ENCODE measurements around the gene SLC22A23.

Gene SLC22A23

DNA sequence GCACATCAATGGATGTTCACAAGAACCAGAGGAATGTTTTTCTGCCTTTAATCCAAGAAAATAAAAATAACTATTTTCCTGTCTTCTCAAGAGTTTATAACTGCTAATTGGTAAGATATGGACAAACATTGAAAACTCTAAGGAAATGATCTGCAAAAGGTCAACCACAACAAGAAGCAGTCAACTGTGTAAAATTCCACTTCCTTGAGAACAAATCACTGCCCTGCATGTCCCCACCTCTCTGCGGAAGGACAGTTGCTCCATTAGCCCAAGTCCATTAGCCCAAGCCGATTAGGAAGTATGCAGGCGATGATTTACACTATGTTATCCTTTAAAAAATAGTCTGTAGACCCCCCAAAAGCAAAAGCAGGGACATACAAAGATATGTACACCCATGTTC, 27.6 kb downstream of the SLC22A23 start:
- H3K4me3 ChIP-seq (ENCODE audit: insufficient read depth, low read depth, low read length) = no peak overlapping the region

DNA sequence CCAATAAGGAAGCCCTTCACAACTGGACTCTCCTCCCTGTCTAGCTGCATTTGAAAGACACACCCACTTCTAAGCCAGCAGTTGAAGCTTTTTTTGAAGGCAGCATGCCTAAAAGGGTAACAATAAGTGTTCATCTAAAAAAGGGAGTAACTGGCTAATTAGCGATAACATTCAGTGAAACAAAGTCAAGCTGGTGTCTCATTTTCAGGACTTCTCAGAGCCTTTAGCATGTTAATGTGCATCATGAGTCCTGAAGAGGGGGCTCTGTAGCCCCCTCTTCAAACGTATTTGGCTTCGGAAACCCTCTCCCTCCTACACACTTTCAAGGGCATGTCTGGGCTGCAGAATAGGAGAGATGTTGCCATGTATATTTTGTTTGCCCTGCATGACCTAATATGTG, 28.1 kb downstream of the SLC22A23 start:
- Histone ChIP-seq H3K27me3 (ENCODE audit: control insufficient read depth, insufficient read depth, low read length, poor library complexity, severe bottlenecking) (no peaks in the 10 kb centered on the region), H3K27ac (ENCODE audit: insufficient read depth, low read depth, low read length, poor library complexity, severe bottlenecking) (no peak overlapping the region), H3K9me3 (ENCODE audit: control insufficient read depth, low read length) (no peaks in the 10 kb centered on the region), H3K4me1 (ENCODE audit: control insufficient read depth, insufficient read depth, low read length) (peaks cover 8% of the 10 kb centered on the region), H3K36me3 (ENCODE audit: control insufficient read depth, insufficient read depth, low read length) (no peaks in the 10 kb centered on the region), H3K4me3 (ENCODE audit: insufficient read depth, low read depth, low read length) (no peak overlapping the region)
- 91 to 98% methylated on average over 1 to 3 of the region's 3 CpGs for WGBS, 2 experiments

More for the DNA sequence above, 27.6 kb downstream of the SLC22A23 start:
- Histone ChIP-seq H3K4me1 (ENCODE audit: control insufficient read depth, insufficient read depth, low read length) (peaks cover 4% of the 10 kb centered on the region), H3K36me3 (ENCODE audit: control insufficient read depth, insufficient read depth, low read length) (no peaks in the 10 kb centered on the region), H3K9me3 (ENCODE audit: control insufficient read depth, low read length) (no peaks in the 10 kb centered on the region), H3K27ac (ENCODE audit: insufficient read depth, low read depth, low read length, poor library complexity, severe bottlenecking) (no peak overlapping the region), H3K27me3 (ENCODE audit: control insufficient read depth, insufficient read depth, low read length, poor library complexity, severe bottlenecking) (no peaks in the 10 kb centered on the region)
- WGBS, 2 experiments = 94 to 96% methylated on average over 3 of the region's 3 CpGs

DNA sequence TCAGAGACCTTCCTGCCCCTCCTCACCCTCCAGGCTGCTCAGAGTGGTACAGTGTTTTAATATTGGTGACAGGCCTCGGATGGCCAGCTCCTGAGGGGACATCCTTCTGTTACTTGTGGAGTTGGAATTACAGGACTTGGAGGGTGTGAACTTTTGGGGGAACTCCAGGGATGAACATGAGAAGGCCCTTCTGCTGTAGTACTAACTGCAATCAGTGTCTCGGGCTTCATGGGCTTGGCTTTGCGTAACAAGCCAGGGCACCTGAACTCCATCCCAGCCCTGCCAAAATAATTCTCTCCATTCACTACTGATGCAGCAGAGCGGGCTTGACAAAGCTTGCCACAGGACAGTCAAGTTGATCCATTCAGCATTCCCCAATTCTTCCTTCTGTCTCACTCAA, 28.6 kb downstream of the SLC22A23 start:
- WGBS, 2 experiments = 94 to 95% methylated on average over 4 of the region's 4 CpGs
- H3K27me3 ChIP-seq (ENCODE audit: control insufficient read depth, insufficient read depth, low read length, poor library complexity, severe bottlenecking) = no peaks in the 10 kb centered on the region
- H3K36me3 ChIP-seq (ENCODE audit: control insufficient read depth, insufficient read depth, low read length) = no peaks in the 10 kb centered on the region
- peaks cover 13% of the 10 kb centered on the region for H3K4me1 ChIP-seq (ENCODE audit: control insufficient read depth, insufficient read depth, low read length)
- no peak overlapping the region for H3K4me3 ChIP-seq (ENCODE audit: insufficient read depth, low read depth, low read length)
- no peaks in the 10 kb centered on the region for H3K9me3 ChIP-seq (ENCODE audit: control insufficient read depth, low read length)
- H3K27ac ChIP-seq (ENCODE audit: insufficient read depth, low read depth, low read length, poor library complexity, severe bottlenecking) = no peak overlapping the region

DNA sequence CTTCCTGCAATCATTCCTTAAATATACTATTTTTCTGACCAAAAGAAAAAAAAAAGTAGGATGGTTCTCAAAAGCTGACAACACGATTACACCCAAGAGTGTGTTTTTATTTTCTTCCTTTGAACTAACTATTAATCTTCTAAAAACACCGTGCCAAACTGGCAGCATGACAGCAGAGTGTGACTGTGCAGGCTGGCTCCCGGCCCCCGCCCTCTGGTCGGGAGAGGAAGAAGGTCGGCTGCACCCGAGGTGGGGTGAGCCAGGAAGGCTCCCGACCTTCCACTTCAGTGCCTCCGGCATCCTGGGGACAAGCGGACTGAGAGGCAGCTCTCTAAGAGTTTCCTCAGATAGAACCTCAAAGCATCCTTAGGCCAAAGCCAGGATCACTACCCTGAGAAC, 29.2 kb downstream of the SLC22A23 start:
- Histone ChIP-seq H3K36me3 (ENCODE audit: control insufficient read depth, insufficient read depth, low read length) (no peaks in the 10 kb centered on the region), H3K27ac (ENCODE audit: insufficient read depth, low read depth, low read length, poor library complexity, severe bottlenecking) (no peak overlapping the region), H3K4me3 (ENCODE audit: insufficient read depth, low read depth, low read length) (no peak overlapping the region), H3K4me1 (ENCODE audit: control insufficient read depth, insufficient read depth, low read length) (peaks cover 17% of the 10 kb centered on the region), H3K27me3 (ENCODE audit: control insufficient read depth, insufficient read depth, low read length, poor library complexity, severe bottlenecking) (no peaks in the 10 kb centered on the region), H3K9me3 (ENCODE audit: control insufficient read depth, low read length) (no peaks in the 10 kb centered on the region)
- WGBS, 2 experiments = 81% methylated on average over 10 of the region's 10 CpGs

- Histone ChIP-seq H3K4me3 (ENCODE audit: insufficient read depth, low read depth, low read length) (no peak overlapping the region), H3K36me3 (ENCODE audit: control insufficient read depth, insufficient read depth, low read length) (no peaks in the 10 kb centered on the region), H3K4me1 (ENCODE audit: control insufficient read depth, insufficient read depth, low read length) (peaks cover 17% of the 10 kb centered on the region), H3K27ac (ENCODE audit: insufficient read depth, low read depth, low read length, poor library complexity, severe bottlenecking) (no peak overlapping the region), H3K27me3 (ENCODE audit: control insufficient read depth, insufficient read depth, low read length, poor library complexity, severe bottlenecking) (no peaks in the 10 kb centered on the region), H3K9me3 (ENCODE audit: control insufficient read depth, low read length) (no peaks in the 10 kb centered on the region)
- 90% methylated on average over 19 to 20 of the region's 20 CpGs for WGBS, 2 experiments
Measured at GRCh38 chr6:3426927-3427686, 29.7 kb downstream of the SLC22A23 start.

DNA sequence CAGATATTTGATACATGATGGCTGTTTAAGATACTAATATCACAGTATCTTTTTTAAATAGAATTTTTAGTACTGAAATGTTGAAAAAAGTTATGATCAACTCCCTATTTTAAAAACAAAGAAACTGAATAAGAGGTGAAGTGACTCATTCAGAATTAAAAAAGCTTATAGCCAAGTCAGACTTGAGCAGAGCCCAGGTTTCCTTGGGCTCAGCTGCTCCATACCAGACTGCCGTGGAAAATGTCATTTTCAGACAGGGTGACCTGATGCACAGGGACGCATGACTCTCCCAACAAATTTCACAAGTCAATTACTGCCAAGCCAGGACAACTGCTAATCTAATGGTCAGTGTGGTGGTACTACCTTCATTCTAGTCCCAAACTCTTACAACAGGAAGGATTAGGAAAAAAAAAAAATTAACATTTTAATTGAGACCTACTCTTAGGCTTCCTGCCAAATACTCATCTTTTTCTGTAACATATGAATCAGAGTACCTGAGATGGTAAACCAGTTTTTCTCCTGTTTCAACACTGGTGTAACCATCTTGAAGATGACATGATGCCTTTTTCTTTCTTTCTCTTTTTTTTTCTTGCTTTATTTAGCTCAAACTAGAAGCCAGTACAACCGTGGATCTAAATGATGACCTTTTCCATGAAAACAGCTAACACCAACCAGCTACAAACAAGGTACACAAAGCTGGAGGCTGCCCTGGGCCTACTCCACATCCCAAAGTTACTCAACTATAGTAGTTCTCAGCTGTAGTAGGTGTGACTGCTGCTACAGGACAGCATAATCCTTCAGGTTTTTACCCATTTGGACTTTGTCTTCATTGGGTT, 30.5 kb downstream of the SLC22A23 start:
- H3K4me1 ChIP-seq (ENCODE audit: control insufficient read depth, insufficient read depth, low read length) = peaks cover 22% of the 10 kb centered on the region
- H3K27ac ChIP-seq (ENCODE audit: insufficient read depth, low read depth, low read length, poor library complexity, severe bottlenecking) = no peak overlapping the region
- no peaks in the 10 kb centered on the region for H3K36me3 ChIP-seq (ENCODE audit: control insufficient read depth, insufficient read depth, low read length)
- no peaks in the 10 kb centered on the region for H3K27me3 ChIP-seq (ENCODE audit: control insufficient read depth, insufficient read depth, low read length, poor library complexity, severe bottlenecking)
- H3K4me3 ChIP-seq (ENCODE audit: insufficient read depth, low read depth, low read length) = no peak overlapping the region
- 84 to 90% methylated on average over 3 of the region's 3 CpGs for WGBS, 2 experiments
- no peaks in the 10 kb centered on the region for H3K9me3 ChIP-seq (ENCODE audit: control insufficient read depth, low read length)

DNA sequence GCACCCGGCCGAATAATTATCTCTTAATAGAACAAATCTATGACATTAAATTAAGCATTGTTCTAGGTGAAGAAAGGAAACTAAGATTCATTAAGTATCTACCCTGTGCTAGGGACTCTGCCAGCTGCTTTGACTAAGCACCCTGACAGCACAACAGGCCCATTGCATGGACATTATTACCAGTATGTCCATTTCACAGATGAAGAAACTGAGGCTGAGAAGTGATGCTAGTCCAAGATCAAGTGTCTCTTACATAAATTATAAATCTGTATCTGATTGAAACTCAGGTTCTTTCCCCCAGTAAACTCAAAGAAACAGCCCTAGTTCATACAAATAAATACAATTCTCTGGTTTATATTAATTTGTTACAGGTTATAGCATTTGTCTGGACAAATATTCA, 31.3 kb downstream of the SLC22A23 start:
- Histone ChIP-seq H3K4me1 (ENCODE audit: control insufficient read depth, insufficient read depth, low read length) (peaks cover 23% of the 10 kb centered on the region), H3K4me3 (ENCODE audit: insufficient read depth, low read depth, low read length) (no peak overlapping the region), H3K27me3 (ENCODE audit: control insufficient read depth, insufficient read depth, low read length, poor library complexity, severe bottlenecking) (no peaks in the 10 kb centered on the region), H3K36me3 (ENCODE audit: control insufficient read depth, insufficient read depth, low read length) (no peaks in the 10 kb centered on the region), H3K9me3 (ENCODE audit: control insufficient read depth, low read length) (no peaks in the 10 kb centered on the region), H3K27ac (ENCODE audit: insufficient read depth, low read depth, low read length, poor library complexity, severe bottlenecking) (no peak overlapping the region)
- 100% methylated on average over 2 of the region's 2 CpGs for WGBS, 2 experiments

DNA sequence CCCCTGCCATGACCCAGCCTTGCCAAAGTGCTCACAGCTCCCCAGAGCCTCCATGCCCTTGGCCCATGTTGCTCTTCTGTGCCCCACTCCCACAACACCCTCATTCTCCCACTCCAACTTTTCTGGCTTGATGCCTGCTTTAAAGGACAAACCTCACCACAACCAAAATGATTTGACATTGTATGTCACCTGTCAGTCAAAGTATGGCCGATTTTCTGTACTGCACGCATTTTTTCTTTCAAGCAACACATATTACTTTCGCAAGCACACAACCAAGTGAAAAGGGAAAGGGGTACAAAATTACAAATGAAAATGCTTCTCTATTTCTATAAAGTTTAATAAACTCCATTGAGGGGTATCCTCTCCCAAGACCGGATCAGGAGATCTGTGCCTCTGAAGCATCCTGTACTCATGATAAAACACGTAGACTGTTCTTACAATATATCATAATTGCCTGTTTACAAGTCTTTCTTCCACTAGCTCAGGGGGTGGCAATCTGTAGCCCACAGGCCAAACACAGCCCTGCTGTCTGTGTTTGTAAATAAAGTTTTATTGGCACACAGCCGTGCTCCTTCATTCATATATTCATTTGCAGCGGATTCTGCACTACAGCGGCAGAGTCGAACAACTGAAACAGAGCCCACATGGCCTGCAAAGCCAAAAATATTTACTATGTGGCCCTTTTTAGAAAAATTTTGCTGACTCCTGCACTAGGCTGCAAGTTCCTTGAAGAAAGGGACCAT, 32.5 kb downstream of the SLC22A23 start:
- H3K27me3 ChIP-seq (ENCODE audit: control insufficient read depth, insufficient read depth, low read length, poor library complexity, severe bottlenecking) = no peaks in the 10 kb centered on the region
- no peak overlapping the region for H3K27ac ChIP-seq (ENCODE audit: insufficient read depth, low read depth, low read length, poor library complexity, severe bottlenecking)
- H3K4me1 ChIP-seq (ENCODE audit: control insufficient read depth, insufficient read depth, low read length) = peaks cover 27% of the 10 kb centered on the region
- no peaks in the 10 kb centered on the region for H3K36me3 ChIP-seq (ENCODE audit: control insufficient read depth, insufficient read depth, low read length)
- 95% methylated on average over 9 of the region's 9 CpGs for WGBS, 2 experiments
- H3K9me3 ChIP-seq (ENCODE audit: control insufficient read depth, low read length) = no peaks in the 10 kb centered on the region
- no peak overlapping the region for H3K4me3 ChIP-seq (ENCODE audit: insufficient read depth, low read depth, low read length)

GRCh38 chr6:3423439-3424184, 33.2 kb downstream of the SLC22A23 start:
- 27 to 29% methylated on average over 5 to 6 of the region's 6 CpGs for WGBS, 2 experiments
- peaks cover 29% of the 10 kb centered on the region for H3K4me1 ChIP-seq (ENCODE audit: control insufficient read depth, insufficient read depth, low read length)

More at GRCh38 chr6:3423439-3424184, 33.2 kb downstream of the SLC22A23 start:
- no peaks in the 10 kb centered on the region for H3K27me3 ChIP-seq (ENCODE audit: control insufficient read depth, insufficient read depth, low read length, poor library complexity, severe bottlenecking)
- H3K27ac ChIP-seq (ENCODE audit: insufficient read depth, low read depth, low read length, poor library complexity, severe bottlenecking) = no peak overlapping the region
- no peak overlapping the region for H3K4me3 ChIP-seq (ENCODE audit: insufficient read depth, low read depth, low read length)
- H3K9me3 ChIP-seq (ENCODE audit: control insufficient read depth, low read length) = no peaks in the 10 kb centered on the region
- no peaks in the 10 kb centered on the region for H3K36me3 ChIP-seq (ENCODE audit: control insufficient read depth, insufficient read depth, low read length)

Measured in ectodermal cell (in vitro differentiated cells).